CD4-positive, alpha-beta T cell (primary cell): Measurements from ENCODE around the gene ANO6. TPM values are rescaled to one million over a fixed set of nuclear protein-coding genes. Genes with fewer than 3 reads are reported as not detected.

Source experiments
- ATAC-seq: fragments of 200-7000 bp; cut with Tn5 transposase; one replicate; pipeline ENCODE4 v1.10.0; 2022; ENCODE audit warnings: mild to moderate bottlenecking; ENCODE audit not compliant: poor library complexity
- CTCF ChIA-PET: fragments of 350-600 bp; sonication (Branson Sonifier 250); formaldehyde crosslinking; loops from one replicate; lab custom pipeline; 2021; ENCODE audit warnings: antibody characterized with exemption, inconsistent platforms; lab: Charles Lee
- POLR2A ChIA-PET: fragments of 350-600 bp; sonication (Branson Sonifier 250); formaldehyde crosslinking; loops from one replicate; lab custom pipeline; 2021; ENCODE audit warnings: antibody characterized with exemption, inconsistent platforms; lab: Charles Lee
- DNase-seq, 14 experiments: peaks; one replicate each; pipeline ENCODE4 v3.0.0-alpha.2; 2013 to 2020; ENCODE audit warnings: mixed read lengths in 2 of 14
- H3K27ac ChIP-seq, 2 donors: one replicate each; pipeline versions ENCODE4 v1.5.1 to v1.7.0; 2013; ENCODE audit warnings: low read length in 2 of 2, low read depth in 1 of 2, mild to moderate bottlenecking in 1 of 2
- H3K27me3 ChIP-seq, 2 experiments: 1 replicate in 1 of 2; 2 replicates in 1 of 2; pipeline versions ENCODE4 v1.6.1 to v1.7.0; 2013; ENCODE audit warnings: low read length in 2 of 2, control low read depth in 1 of 2, mild to moderate bottlenecking in 1 of 2, moderate library complexity in 1 of 2; ENCODE audit not compliant: insufficient read depth in 2 of 2, control insufficient read depth in 1 of 2
- H3K36me3 ChIP-seq: one replicate; pipeline ENCODE4 v1.6.1; 2013; ENCODE audit warnings: low read length, control low read depth; ENCODE audit not compliant: insufficient read depth
- H3K4me1 ChIP-seq: one replicate; pipeline ENCODE4 v1.6.1; 2013; ENCODE audit warnings: low read length, control low read depth; ENCODE audit not compliant: insufficient read depth
- H3K4me3 ChIP-seq: one replicate; pipeline ENCODE4 v1.5.1; 2013; ENCODE audit warnings: mild to moderate bottlenecking, low read length, moderate library complexity
- H3K9me3 ChIP-seq, 2 experiments: 1 replicate in 1 of 2; 2 replicates in 1 of 2; pipeline versions ENCODE4 v1.6.1 to v1.7.0; 2013; ENCODE audit warnings: low read length in 2 of 2, mild to moderate bottlenecking in 2 of 2, control low read depth in 1 of 2, moderate library complexity in 1 of 2; ENCODE audit not compliant: control insufficient read depth in 1 of 2, insufficient read depth in 1 of 2
- H3K27ac Mint-ChIP-seq: one replicate; pipeline ENCODE4 v1.8.0; 2020; ENCODE audit warnings: mixed read lengths
- H3K27me3 Mint-ChIP-seq: one replicate; pipeline ENCODE4 v1.8.0; 2021; ENCODE audit warnings: mixed read lengths
- H3K36me3 Mint-ChIP-seq: one replicate; pipeline ENCODE4 v1.8.0; 2021; ENCODE audit warnings: low read depth, mixed read lengths
- H3K4me1 Mint-ChIP-seq: one replicate; pipeline ENCODE4 v1.8.0; 2021; ENCODE audit warnings: low read depth, mixed read lengths
- H3K4me3 Mint-ChIP-seq: one replicate; pipeline ENCODE4 v1.8.0; 2020; ENCODE audit warnings: mild to moderate bottlenecking, mixed read lengths
- H3K9me3 Mint-ChIP-seq: one replicate; pipeline ENCODE4 v1.8.0; 2020; ENCODE audit warnings: mixed read lengths
- intact Hi-C, 2 experiments: fragments of 100-400 bp; cut with DNase I in 1 of 2; cut with micrococcal nuclease in 1 of 2; formaldehyde crosslinking; loops; one replicate each; pipeline versions ENCODE4 v1.15.1 to v1.9.0; 2023 to 2025; cut with DNase I, micrococcal nuclease
- total RNA-seq, 174 experiments: library from RNA in 2 of 174; stranded (reverse) in 2 of 174; gene quantifications; one replicate each; pipeline ENCODE4 v1.2.3 and lab custom pipeline; 2021 to 2026
- TF ChIP-seq, protein P1 (sequence below): fragments of 200-600 bp; IDR thresholded peaks from one replicate; pipeline ENCODE4 v1.8.0; 2022; ENCODE audit warnings: antibody characterized with exemption, mild to moderate bottlenecking

Gene ANO6
- total RNA-seq, 2 experiments from 2014 or later = 11.6 to 11.7 TPM

DNA sequence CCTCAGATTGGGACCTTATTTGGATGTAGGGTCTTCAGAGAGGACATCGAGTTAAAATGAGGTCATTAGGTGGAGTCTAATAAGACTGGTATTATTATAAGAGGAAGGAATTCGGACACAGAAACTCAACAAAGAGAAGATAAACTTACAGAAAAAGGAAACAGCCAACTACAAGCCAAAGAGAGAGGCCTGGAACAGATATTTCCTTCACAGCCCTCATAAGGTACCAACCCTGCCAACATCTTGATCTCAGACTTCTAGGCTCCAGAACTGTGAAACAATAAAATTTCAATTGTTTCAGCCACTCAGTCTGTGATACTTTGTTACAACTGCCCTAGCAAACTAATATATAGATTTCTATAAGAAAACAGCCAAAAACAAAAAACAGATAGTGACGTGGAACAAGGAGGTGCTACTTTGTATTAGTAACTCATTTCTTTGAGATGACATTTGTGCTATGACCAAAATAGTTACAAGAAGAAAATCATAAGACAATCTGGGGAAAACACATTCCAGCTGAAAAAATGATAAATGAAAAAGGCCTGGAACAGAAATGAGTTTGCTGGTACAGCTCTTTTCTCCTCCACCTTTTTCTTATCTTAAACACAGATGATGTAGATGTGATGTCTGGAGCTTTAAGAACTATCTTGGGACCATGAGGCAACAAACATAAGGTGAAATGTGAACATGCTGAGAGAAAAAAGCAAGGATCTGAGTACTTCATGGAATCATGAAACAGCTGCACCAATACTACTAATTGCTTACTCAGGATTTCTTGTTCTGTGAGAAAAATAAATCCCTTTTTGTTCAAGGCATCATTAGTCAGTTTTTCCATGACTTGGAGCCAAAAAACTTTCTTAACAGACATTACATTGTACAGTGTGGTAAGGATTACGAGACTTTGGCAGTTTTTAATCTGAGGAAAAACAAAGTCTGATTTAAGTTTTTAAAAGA, 243.2 kb downstream of the ANO6 start:
- DNase-seq (no peak), ATAC-seq (no peak)
- intact Hi-C loops = no loop called here
- H3K4me3 Mint-ChIP-seq = no peak overlapping the region
- H3K4me3 ChIP-seq = no peak overlapping the region
- POLR2A ChIA-PET = no interaction called here
- H3K27me3 Mint-ChIP-seq = peaks cover 8% of the 10 kb centered on the region
- no peaks in the 10 kb centered on the region for H3K9me3 Mint-ChIP-seq
- no peaks in the 10 kb centered on the region for H3K36me3 Mint-ChIP-seq
- CTCF ChIA-PET = no interaction called here
- no peaks in the 10 kb centered on the region for H3K4me1 ChIP-seq
- TF ChIP-seq, protein P1, sequence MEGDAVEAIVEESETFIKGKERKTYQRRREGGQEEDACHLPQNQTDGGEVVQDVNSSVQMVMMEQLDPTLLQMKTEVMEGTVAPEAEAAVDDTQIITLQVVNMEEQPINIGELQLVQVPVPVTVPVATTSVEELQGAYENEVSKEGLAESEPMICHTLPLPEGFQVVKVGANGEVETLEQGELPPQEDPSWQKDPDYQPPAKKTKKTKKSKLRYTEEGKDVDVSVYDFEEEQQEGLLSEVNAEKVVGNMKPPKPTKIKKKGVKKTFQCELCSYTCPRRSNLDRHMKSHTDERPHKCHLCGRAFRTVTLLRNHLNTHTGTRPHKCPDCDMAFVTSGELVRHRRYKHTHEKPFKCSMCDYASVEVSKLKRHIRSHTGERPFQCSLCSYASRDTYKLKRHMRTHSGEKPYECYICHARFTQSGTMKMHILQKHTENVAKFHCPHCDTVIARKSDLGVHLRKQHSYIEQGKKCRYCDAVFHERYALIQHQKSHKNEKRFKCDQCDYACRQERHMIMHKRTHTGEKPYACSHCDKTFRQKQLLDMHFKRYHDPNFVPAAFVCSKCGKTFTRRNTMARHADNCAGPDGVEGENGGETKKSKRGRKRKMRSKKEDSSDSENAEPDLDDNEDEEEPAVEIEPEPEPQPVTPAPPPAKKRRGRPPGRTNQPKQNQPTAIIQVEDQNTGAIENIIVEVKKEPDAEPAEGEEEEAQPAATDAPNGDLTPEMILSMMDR = no peak
- no peaks in the 10 kb centered on the region for H3K9me3 ChIP-seq
- H3K27me3 ChIP-seq = no peaks in the 10 kb centered on the region
- no peak overlapping the region for H3K27ac Mint-ChIP-seq
- H3K27ac ChIP-seq = no peak overlapping the region
- no peaks in the 10 kb centered on the region for H3K4me1 Mint-ChIP-seq
- H3K36me3 ChIP-seq = no peaks in the 10 kb centered on the region

DNA sequence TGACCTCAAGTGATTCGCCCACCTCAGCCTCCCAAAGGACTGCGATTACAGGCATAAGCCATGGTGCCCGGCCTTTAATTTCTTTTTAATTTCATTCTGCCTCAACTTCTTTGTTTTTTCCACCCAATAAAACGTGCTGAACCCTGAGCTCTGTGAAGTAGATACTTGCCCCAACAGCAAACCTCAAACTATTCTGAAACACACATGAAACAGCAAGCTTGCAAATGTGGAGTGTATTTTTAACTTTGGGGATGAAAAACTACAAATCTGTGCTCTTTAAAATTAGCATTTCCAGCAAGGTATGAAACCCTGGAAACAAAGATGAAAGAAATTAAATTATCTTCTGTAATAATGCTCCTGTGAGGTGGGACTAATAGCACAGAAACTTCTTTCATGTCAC, 246.6 kb downstream of the ANO6 start:
- no peak overlapping the region for H3K27ac Mint-ChIP-seq
- no peaks in the 10 kb centered on the region for H3K36me3 ChIP-seq
- TF ChIP-seq, protein P1 = no peak
- H3K27me3 ChIP-seq = no peaks in the 10 kb centered on the region
- no peaks in the 10 kb centered on the region for H3K36me3 Mint-ChIP-seq
- H3K27me3 Mint-ChIP-seq = peaks cover 8% of the 10 kb centered on the region
- ATAC-seq (no peak), DNase-seq (no peak)
- no peak overlapping the region for H3K4me3 Mint-ChIP-seq
- ChIA-PET POLR2A (no interaction called here), CTCF (no interaction called here)
- H3K9me3 ChIP-seq = no peaks in the 10 kb centered on the region
- no peak overlapping the region for H3K4me3 ChIP-seq
- no peaks in the 10 kb centered on the region for H3K4me1 Mint-ChIP-seq
- intact Hi-C loops = no loop called here
- H3K27ac ChIP-seq = no peak overlapping the region
- no peaks in the 10 kb centered on the region for H3K4me1 ChIP-seq
- no peaks in the 10 kb centered on the region for H3K9me3 Mint-ChIP-seq

- TF ChIP-seq, protein P1 = no peak
- peaks cover 6% of the 10 kb centered on the region for H3K4me1 ChIP-seq
- POLR2A ChIA-PET = no interaction called here
Measured at GRCh38 chr12:45464699-45465098, 248.8 kb downstream of the ANO6 start.

More at GRCh38 chr12:45464699-45465098, 248.8 kb downstream of the ANO6 start:
- no peaks in the 10 kb centered on the region for H3K36me3 ChIP-seq
- ATAC-seq = no peak
- no peak for DNase-seq
- no peak overlapping the region for H3K27ac Mint-ChIP-seq
- H3K4me1 Mint-ChIP-seq = peaks cover 4% of the 10 kb centered on the region
- no peak overlapping the region for H3K4me3 Mint-ChIP-seq
- H3K4me3 ChIP-seq = no peak overlapping the region
- no peaks in the 10 kb centered on the region for H3K36me3 Mint-ChIP-seq
- intact Hi-C loops = no loop called here
- H3K9me3 ChIP-seq = peaks cover 0 to 6% of the 10 kb centered on the region in 2 experiments
- peaks cover 8% of the 10 kb centered on the region for H3K27me3 Mint-ChIP-seq
- CTCF ChIA-PET = no interaction called here
- no peak overlapping the region for H3K27ac ChIP-seq
- H3K27me3 ChIP-seq = no peaks in the 10 kb centered on the region
- H3K9me3 Mint-ChIP-seq = no peaks in the 10 kb centered on the region
